Astrocyte (in vitro differentiated cells and primary cell): ENCODE data around the gene DRD2. TPM values are rescaled to one million over a fixed set of nuclear protein-coding genes. Genes with fewer than 3 reads are reported as not detected.
A peak's percentile ranks its signal among the peaks of the same experiment; 100 is the strongest.

Experiments
- DNase-seq: peaks from one replicate; pipeline ENCODE4 v3.0.0-alpha.2; 2010; ENCODE audit warnings: low read depth
- FAIRE-seq: peaks from 2 replicates; lab custom pipeline; 2011; peaks lifted over from hg19 to GRCh38; lab: Jason Lieb, UNC
- H2AFZ ChIP-seq: 2 replicates; pipeline ENCODE4 v1.6.0; 2012; ENCODE audit warnings: low read depth, low read length, inconsistent platforms
- H3K27ac ChIP-seq: 2 replicates; pipeline ENCODE4 v1.5.1; 2011; ENCODE audit warnings: low read depth, low read length, inconsistent platforms
- H3K27me3 ChIP-seq: 2 replicates; pipeline ENCODE4 v1.6.0; 2011; ENCODE audit warnings: low read length, inconsistent platforms; ENCODE audit not compliant: insufficient read depth
- H3K36me3 ChIP-seq: 2 replicates; pipeline ENCODE4 v1.5.1; 2011; ENCODE audit warnings: low read length, inconsistent platforms; ENCODE audit not compliant: insufficient read depth
- H3K4me1 ChIP-seq: 2 replicates; pipeline ENCODE4 v1.5.1; 2011; ENCODE audit warnings: low read length, inconsistent platforms; ENCODE audit not compliant: insufficient read depth
- H3K4me2 ChIP-seq: 2 replicates; pipeline ENCODE4 v1.6.0; 2012; ENCODE audit warnings: low read length, inconsistent platforms
- H3K4me3 ChIP-seq: 2 replicates; pipeline ENCODE4 v1.5.1; 2011; ENCODE audit warnings: low read depth, mild to moderate bottlenecking, low read length, inconsistent platforms; ENCODE audit not compliant: insufficient read depth
- H3K79me2 ChIP-seq: 2 replicates; pipeline ENCODE4 v1.6.0; 2012; ENCODE audit warnings: mild to moderate bottlenecking, low read length, inconsistent platforms; ENCODE audit not compliant: insufficient read depth
- H3K9ac ChIP-seq: 2 replicates; pipeline ENCODE4 v1.6.0; 2012; ENCODE audit warnings: mild to moderate bottlenecking, low read length, inconsistent platforms
- H3K9me3 ChIP-seq: 2 replicates; pipeline ENCODE4 v1.5.1; 2012; ENCODE audit warnings: low read depth, mild to moderate bottlenecking, low read length, inconsistent platforms; ENCODE audit not compliant: insufficient read depth
- H4K20me1 ChIP-seq: 2 replicates; pipeline ENCODE4 v1.6.0; 2012; ENCODE audit warnings: low read length, inconsistent platforms; ENCODE audit not compliant: insufficient read depth
- H3K27ac Mint-ChIP-seq: one replicate; pipeline ENCODE4 v1.8.0; 2021; ENCODE audit warnings: mild to moderate bottlenecking, mixed read lengths; ENCODE audit not compliant: unreplicated experiment
- H3K27me3 Mint-ChIP-seq: one replicate; pipeline ENCODE4 v1.8.0; 2021; ENCODE audit warnings: low read depth, mixed read lengths; ENCODE audit not compliant: unreplicated experiment
- H3K36me3 Mint-ChIP-seq: one replicate; pipeline ENCODE4 v1.8.0; 2021; ENCODE audit warnings: low read depth, mixed read lengths; ENCODE audit not compliant: unreplicated experiment
- H3K4me1 Mint-ChIP-seq: one replicate; pipeline ENCODE4 v1.8.0; 2021; ENCODE audit warnings: low read depth, mixed read lengths; ENCODE audit not compliant: unreplicated experiment
- H3K4me3 Mint-ChIP-seq: one replicate; pipeline ENCODE4 v1.8.0; 2021; ENCODE audit warnings: mild to moderate bottlenecking, moderate library complexity, mixed read lengths; ENCODE audit not compliant: unreplicated experiment
- H3K9me3 Mint-ChIP-seq: one replicate; pipeline ENCODE4 v1.8.0; 2021; ENCODE audit warnings: mild to moderate bottlenecking, mixed read lengths; ENCODE audit not compliant: unreplicated experiment
- EZH2 ChIP-seq: IDR thresholded peaks from 2 replicates; pipeline ENCODE4 v1.6.1; 2012; ENCODE audit warnings: mild to moderate bottlenecking, low read length, inconsistent platforms; ENCODE audit not compliant: insufficient read depth
- total RNA-seq: library from RNA; stranded (reverse); gene quantifications from 2 replicates; pipeline ENCODE4 v1.2.1, GENCODE V29; 2021
- TF ChIP-seq, protein P1 (sequence below): IDR thresholded peaks from 2 replicates; pipeline ENCODE4 v1.5.1; 2011; ENCODE audit warnings: low read depth, mild to moderate bottlenecking, inconsistent platforms, low read length, moderate library complexity; ENCODE audit not compliant: insufficient read depth

DRD2 gene
- total RNA-seq, 1 donor from 2014 or later: not detected

DNA sequence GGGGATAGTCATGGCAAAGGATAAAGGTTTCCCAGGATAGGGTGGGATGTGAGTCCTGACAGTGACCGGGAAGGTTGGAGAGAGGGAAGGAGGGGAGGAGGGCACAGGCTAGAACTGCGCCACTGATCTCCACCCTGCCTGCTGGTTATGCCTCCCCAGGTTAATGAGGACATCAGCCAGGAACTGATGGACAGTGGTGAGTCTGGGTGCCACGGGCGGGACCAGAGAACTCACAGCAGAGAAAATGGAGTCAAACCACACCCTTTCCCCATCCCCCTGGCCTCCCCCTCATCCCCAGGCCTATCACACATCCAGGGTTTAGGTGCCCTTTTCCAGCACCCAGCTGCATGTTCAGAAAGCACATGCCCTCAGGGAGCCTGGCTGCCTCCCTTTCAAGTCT, 77.4 kb downstream of the DRD2 start:
- no peak for FAIRE-seq
- H3K9ac ChIP-seq: no peak overlapping the region
- Mint-ChIP-seq H3K4me3 (no peak overlapping the region), H3K4me1 (no peaks in the 10 kb centered on the region), H3K27ac (no peak overlapping the region), H3K27me3 (peaks cover 59% of the 10 kb centered on the region), H3K9me3 (peaks cover under 1% of the 10 kb centered on the region), H3K36me3 (no peaks in the 10 kb centered on the region)
- H3K79me2 ChIP-seq: no peaks in the 10 kb centered on the region
- H3K4me2 ChIP-seq: no peak overlapping the region
- no peaks in the 10 kb centered on the region for H3K9me3 ChIP-seq
- no peaks in the 10 kb centered on the region for H3K36me3 ChIP-seq
- peaks cover 7% of the 10 kb centered on the region for H3K27me3 ChIP-seq
- DNase-seq: no peak
- TF ChIP-seq, protein P1, sequence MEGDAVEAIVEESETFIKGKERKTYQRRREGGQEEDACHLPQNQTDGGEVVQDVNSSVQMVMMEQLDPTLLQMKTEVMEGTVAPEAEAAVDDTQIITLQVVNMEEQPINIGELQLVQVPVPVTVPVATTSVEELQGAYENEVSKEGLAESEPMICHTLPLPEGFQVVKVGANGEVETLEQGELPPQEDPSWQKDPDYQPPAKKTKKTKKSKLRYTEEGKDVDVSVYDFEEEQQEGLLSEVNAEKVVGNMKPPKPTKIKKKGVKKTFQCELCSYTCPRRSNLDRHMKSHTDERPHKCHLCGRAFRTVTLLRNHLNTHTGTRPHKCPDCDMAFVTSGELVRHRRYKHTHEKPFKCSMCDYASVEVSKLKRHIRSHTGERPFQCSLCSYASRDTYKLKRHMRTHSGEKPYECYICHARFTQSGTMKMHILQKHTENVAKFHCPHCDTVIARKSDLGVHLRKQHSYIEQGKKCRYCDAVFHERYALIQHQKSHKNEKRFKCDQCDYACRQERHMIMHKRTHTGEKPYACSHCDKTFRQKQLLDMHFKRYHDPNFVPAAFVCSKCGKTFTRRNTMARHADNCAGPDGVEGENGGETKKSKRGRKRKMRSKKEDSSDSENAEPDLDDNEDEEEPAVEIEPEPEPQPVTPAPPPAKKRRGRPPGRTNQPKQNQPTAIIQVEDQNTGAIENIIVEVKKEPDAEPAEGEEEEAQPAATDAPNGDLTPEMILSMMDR: no peak
- TF ChIP-seq EZH2: no peak
- H4K20me1 ChIP-seq: no peaks in the 10 kb centered on the region
- H3K4me3 ChIP-seq: no peak overlapping the region
- H3K27ac ChIP-seq: no peak overlapping the region
- no peak overlapping the region for H2AFZ ChIP-seq
- H3K4me1 ChIP-seq: no peaks in the 10 kb centered on the region

DNA sequence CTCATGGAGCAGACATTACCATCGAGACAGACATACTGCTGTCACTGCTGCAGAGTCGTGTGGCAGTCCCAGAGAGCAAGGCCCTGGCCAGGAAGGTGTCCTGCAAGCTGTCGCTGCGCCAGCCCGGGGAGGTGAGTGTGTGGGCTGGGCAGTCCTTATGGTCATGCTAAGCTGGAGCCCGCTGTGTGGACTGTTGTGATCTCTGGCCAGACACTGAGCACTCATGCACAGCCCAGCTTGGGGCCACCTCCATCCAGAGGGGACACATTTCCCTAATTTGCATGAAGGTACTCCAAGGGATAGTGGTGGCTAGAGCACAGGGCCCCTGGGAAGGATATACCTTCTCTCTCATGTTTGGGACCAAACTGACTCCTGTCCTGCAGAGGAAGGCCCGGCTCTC, 78.0 kb downstream of the DRD2 start:
- Histone ChIP-seq H3K4me1 (no peaks in the 10 kb centered on the region), H3K27ac (no peak overlapping the region), H3K79me2 (no peaks in the 10 kb centered on the region), H3K27me3 (peaks cover 10% of the 10 kb centered on the region), H3K9ac (no peak overlapping the region), H3K36me3 (no peaks in the 10 kb centered on the region), H2AFZ (no peak overlapping the region), H3K4me3 (no peak overlapping the region), H4K20me1 (no peaks in the 10 kb centered on the region), H3K9me3 (no peaks in the 10 kb centered on the region), H3K4me2 (no peak overlapping the region)
- Mint-ChIP-seq H3K27me3 (peaks cover 56% of the 10 kb centered on the region), H3K4me3 (no peak overlapping the region), H3K4me1 (no peaks in the 10 kb centered on the region), H3K27ac (peak overlapping the region; percentile 7), H3K36me3 (no peaks in the 10 kb centered on the region), H3K9me3 (no peaks in the 10 kb centered on the region)
- no peak for FAIRE-seq
- DNase-seq: no peak
- no peak for TF ChIP-seq EZH2
- TF ChIP-seq, protein P1: no peak

DNA sequence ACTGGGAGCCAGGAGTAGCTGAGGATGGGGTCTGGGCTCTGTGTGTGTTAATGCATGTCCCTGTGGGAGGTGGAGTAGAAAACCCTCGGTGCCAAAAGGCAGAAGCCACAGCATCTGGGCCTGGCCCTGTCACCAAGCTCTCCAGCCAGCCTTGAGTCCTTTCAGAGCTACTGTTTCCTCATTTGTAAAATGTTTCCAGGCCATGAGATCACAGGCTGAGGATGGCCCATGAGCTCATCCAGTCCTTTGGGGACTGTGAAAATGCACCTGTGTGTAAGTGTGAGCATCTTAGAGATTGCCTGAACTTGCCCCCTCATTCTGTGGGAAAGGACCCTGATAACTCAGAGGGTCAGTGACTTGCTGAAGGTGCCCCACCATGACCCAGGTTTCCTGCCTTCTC, 78.5 kb downstream of the DRD2 start:
- no peaks in the 10 kb centered on the region for H3K36me3 ChIP-seq
- no peak overlapping the region for H2AFZ ChIP-seq
- H4K20me1 ChIP-seq: no peaks in the 10 kb centered on the region
- Mint-ChIP-seq H3K4me3 (peak overlapping the region; percentile 14), H3K27me3 (peaks cover 51% of the 10 kb centered on the region), H3K36me3 (no peaks in the 10 kb centered on the region), H3K4me1 (no peaks in the 10 kb centered on the region), H3K27ac (no peak overlapping the region), H3K9me3 (no peaks in the 10 kb centered on the region)
- DNase-seq (no peak), FAIRE-seq (no peak)
- H3K4me2 ChIP-seq: no peak overlapping the region
- no peak overlapping the region for H3K27ac ChIP-seq
- no peaks in the 10 kb centered on the region for H3K79me2 ChIP-seq
- H3K9ac ChIP-seq: no peak overlapping the region
- peaks cover 13% of the 10 kb centered on the region for H3K27me3 ChIP-seq
- H3K4me3 ChIP-seq: no peak overlapping the region
- H3K4me1 ChIP-seq: no peaks in the 10 kb centered on the region
- H3K9me3 ChIP-seq: no peaks in the 10 kb centered on the region
- TF ChIP-seq, protein P1: no peak
- TF ChIP-seq EZH2: no peak
